Gastroesophageal sphincter (tissue), 3 donors: ENCODE measurements around the gene ACSF2.

Source experiments
- CTCF ChIP-seq, 4 experiments: fragments of 200-600 bp in 2 of 4; fragments of 450-650 bp in 2 of 4; sonication (generic) in 1 of 4; IDR thresholded peaks; one replicate each; pipeline ENCODE4 v1.5.1; 2017 to 2019; ENCODE audit warnings: antibody characterized with exemption in 4 of 4, mild to moderate bottlenecking in 2 of 4, moderate library complexity in 2 of 4
- EP300 ChIP-seq: sonication (generic); formaldehyde crosslinking; IDR thresholded peaks from one replicate; pipeline ENCODE4 v1.6.1; 2017; ENCODE audit warnings: antibody characterized with exemption, mild to moderate bottlenecking
- POLR2AphosphoS5 ChIP-seq: sonication (generic); formaldehyde crosslinking; IDR thresholded peaks from one replicate; pipeline ENCODE4 v1.6.1; 2017; ENCODE audit warnings: antibody characterized with exemption

DNA sequence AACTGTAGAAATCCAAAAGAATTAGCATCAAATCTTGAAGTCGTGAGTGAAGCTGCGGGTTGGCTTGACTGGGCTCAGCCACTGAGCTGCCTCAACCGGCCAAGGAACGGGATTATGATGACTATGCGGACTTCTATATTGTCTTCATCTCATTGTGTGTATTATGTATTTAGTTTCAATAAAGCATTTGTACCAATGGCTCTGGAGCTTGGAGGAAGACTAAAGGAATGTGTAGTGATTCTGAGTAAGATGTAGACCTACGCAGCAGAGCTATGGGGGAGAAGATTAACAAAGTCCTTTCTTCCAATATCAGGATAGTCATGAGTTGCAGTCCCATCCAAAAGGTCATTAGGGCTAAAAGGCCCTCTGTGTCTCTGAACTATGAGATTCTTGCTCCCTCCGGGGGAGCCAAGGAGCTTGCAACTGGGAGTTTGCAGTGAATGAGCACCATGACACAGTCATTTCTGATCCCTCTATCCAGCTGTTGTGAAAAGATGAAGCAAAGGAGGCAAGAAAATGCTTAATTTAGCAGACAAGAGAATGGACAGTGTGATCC is 44.7 kb upstream of the ACSF2 start:
- TF ChIP-seq CTCF (IDR thresholded peaks at IDR 0.05) = no peak
- no peak for TF ChIP-seq POLR2AphosphoS5
- no peak for TF ChIP-seq EP300
